Mesodermal cell (in vitro differentiated cells): ENCODE data around the gene PRDM1.
A peak's percentile ranks its signal among the peaks of the same experiment; 100 is the strongest.

ENCODE experiments used
- H3K27ac ChIP-seq: 2 replicates; pipeline ENCODE4 v1.7.0; 2013; ENCODE audit warnings: mild to moderate bottlenecking, low read depth, low read length, moderate library complexity; ENCODE audit not compliant: severe bottlenecking
- H3K36me3 ChIP-seq: 2 replicates; pipeline ENCODE4 v1.7.1; 2013; ENCODE audit warnings: mild to moderate bottlenecking, low read length, moderate library complexity; ENCODE audit not compliant: control insufficient read depth, insufficient read depth
- H3K4me1 ChIP-seq: one replicate; pipeline ENCODE4 v1.7.1; 2013; ENCODE audit warnings: mild to moderate bottlenecking, low read length; ENCODE audit not compliant: insufficient read depth, control insufficient read depth, poor library complexity, severe bottlenecking
- H3K4me3 ChIP-seq: 2 replicates; pipeline ENCODE4 v1.7.0; 2013; ENCODE audit warnings: low read length, control low read depth, mild to moderate bottlenecking; ENCODE audit not compliant: insufficient read depth, poor library complexity, severe bottlenecking; ENCODE audit errors: extremely low read depth
- H3K9me3 ChIP-seq: 2 replicates; pipeline ENCODE4 v1.7.1; 2013; ENCODE audit warnings: mild to moderate bottlenecking, low read length, moderate library complexity; ENCODE audit not compliant: control insufficient read depth
- WGBS, 2 experiments: methylation state at CpG; one replicate each; pipeline ENCODE4 v1.1.5; 2013; ENCODE audit warnings: missing lambda C conversion rate in 2 of 2; ENCODE audit not compliant: insufficient coverage in 2 of 2; 5-methylcytosine and 5-hydroxymethylcytosine counted together

PRDM1 gene

DNA sequence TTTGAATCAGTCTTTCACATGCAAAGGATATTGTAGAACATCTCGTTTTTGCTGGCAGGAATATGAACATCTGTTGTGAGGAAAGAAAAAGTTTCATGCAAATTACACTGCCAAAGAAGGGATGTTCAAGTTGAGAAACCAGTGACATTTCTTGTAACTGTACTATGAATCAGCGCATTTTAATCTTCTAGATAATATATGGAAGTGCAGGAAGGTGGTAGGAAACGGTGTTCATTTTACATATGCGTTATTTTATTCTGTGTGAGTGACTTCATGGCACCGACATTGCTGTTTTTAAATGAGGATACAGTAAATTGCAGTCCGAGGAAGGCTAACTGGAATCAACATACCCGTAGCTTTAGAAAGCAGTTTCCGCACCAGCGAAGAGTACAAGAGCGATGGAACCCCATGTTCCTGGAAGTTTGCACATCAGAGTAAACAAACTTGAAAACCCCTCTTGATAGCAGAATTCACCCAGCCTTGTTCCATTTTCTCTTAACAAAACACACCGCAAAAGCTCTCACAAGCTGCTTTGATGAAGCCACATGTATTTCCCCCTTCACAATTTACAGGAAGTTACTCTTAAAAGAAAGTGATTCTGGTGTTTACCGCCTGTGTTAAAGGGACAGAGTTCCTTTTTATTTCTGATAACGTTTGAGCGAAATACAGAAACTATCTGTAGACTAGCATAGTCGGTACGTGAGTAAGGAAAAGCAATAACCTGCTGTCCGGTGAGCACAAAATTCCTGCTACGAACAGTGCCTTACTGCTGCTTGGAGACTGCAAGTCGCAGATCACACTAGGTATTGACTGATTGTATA, 11.5 kb downstream of the PRDM1 start:
- WGBS, 2 experiments = 44 to 50% methylated on average over 16 to 18 of the region's 19 CpGs
- Histone ChIP-seq H3K4me1 (peaks cover 34% of the 10 kb centered on the region), H3K27ac (peak overlapping the region; percentile 85), H3K9me3 (no peaks in the 10 kb centered on the region), H3K4me3 (peak overlapping the region; percentile 1), H3K36me3 (peaks cover 55% of the 10 kb centered on the region)

DNA sequence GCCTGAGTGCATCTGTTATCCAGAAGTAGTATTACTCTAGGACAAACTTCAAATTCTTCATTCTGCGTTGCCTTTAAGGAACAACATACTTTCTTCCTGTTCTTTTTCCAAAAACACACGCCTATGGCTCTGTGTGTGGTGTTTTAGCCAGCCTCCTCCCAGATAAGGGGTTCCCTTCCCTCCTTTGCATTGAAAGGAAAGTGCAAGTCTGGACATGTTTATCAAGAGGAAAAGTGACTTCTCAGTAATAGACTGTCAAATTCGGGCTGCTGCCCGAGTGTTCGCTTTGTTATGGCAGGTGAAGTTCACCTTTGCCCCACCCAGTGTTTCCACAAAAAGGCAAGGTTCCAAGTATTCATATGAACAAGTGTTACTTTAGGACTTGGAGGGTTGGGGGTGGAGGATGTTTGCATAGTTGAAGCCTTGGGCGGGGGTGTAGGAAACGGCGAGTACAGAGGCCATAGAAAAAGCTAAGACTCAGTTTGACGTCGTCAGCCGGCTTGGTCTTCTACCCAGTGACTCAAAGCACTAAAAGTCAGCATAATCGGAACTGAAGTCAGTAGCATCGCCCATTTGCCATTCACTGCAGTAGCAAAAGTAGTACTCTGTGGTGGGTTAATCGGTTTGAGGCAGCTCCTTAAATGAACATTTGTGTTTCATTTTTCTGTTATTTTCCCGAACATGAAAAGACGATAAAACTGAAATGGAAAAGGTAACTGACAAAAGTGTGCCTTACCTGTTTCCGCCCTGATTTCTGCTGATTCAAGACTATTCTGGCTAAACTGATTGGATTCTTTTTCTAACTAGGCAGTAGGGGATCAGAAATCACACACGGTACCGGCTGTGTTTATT, 12.5 kb downstream of the PRDM1 start:
- peaks cover 51% of the 10 kb centered on the region for H3K36me3 ChIP-seq
- H3K4me1 ChIP-seq = peaks cover 41% of the 10 kb centered on the region
- peak overlapping the region; percentile 85 for H3K27ac ChIP-seq
- 42 to 46% methylated on average over 11 to 15 of the region's 19 CpGs for WGBS, 2 experiments
- peak overlapping the region; percentile 1 for H3K4me3 ChIP-seq
- no peaks in the 10 kb centered on the region for H3K9me3 ChIP-seq

DNA sequence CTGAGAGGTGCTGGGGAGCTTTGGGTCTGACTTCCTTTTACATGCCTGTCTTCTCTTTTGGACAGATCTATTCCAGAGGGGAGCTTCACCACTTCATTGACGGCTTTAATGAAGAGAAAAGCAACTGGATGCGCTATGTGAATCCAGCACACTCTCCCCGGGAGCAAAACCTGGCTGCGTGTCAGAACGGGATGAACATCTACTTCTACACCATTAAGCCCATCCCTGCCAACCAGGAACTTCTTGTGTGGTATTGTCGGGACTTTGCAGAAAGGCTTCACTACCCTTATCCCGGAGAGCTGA, 13.1 kb downstream of the PRDM1 start:
- Histone ChIP-seq H3K36me3 (peaks cover 52% of the 10 kb centered on the region), H3K4me3 (no peak overlapping the region), H3K27ac (no peak overlapping the region), H3K4me1 (peaks cover 45% of the 10 kb centered on the region), H3K9me3 (no peaks in the 10 kb centered on the region)
- 80 to 100% methylated on average over 1 to 3 of the region's 7 CpGs for WGBS, 2 experiments

DNA sequence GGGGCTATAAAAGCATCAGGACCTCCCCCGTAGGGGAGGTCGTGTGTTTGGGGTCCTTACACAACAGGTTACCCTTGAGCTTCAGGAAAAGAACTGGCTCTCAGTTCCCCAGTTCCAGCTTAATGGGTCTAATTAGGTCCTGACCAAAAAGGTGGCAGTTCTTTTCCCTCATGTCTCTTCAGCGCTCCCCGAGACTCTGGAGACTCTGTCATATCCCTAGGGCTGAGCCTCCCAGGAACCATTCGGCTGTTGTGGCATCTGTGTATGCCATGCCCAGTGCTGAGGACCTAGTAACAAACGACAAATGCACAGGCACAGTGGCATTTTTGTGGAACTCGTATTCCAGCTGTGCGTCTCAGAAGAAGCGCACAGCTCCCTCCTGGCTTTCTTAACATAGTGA, 14.6 kb downstream of the PRDM1 start:
- Histone ChIP-seq H3K27ac (no peak overlapping the region), H3K4me3 (no peak overlapping the region), H3K36me3 (peaks cover 52% of the 10 kb centered on the region), H3K9me3 (no peaks in the 10 kb centered on the region), H3K4me1 (peaks cover 45% of the 10 kb centered on the region)
- WGBS, 2 experiments = 94 to 97% methylated on average over 9 of the region's 9 CpGs

DNA sequence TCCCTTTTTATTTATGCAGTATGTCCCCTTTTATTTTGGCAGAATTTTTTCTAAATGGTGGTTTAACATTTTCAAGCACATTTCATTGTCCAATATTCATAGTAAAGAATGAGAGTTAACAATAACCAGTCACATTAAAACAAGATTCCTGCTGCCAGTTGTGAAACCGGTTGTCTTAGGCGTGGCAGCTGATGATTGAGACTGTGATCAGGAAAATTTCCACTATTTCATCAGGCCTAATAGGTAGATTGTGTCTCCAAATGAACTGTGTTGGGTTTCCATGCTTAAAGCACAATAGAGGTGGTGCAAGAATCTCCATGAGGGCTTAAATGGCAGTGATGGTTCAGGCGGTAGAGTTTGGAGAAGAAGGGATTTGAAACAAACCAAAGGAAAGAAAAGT, 15.3 kb downstream of the PRDM1 start:
- Histone ChIP-seq H3K27ac (no peak overlapping the region), H3K36me3 (peaks cover 53% of the 10 kb centered on the region), H3K4me3 (no peak overlapping the region), H3K4me1 (peaks cover 42% of the 10 kb centered on the region), H3K9me3 (no peaks in the 10 kb centered on the region)
- WGBS, 2 experiments = no CpG with 5 or more reads among the region's 3 CpGs

DNA sequence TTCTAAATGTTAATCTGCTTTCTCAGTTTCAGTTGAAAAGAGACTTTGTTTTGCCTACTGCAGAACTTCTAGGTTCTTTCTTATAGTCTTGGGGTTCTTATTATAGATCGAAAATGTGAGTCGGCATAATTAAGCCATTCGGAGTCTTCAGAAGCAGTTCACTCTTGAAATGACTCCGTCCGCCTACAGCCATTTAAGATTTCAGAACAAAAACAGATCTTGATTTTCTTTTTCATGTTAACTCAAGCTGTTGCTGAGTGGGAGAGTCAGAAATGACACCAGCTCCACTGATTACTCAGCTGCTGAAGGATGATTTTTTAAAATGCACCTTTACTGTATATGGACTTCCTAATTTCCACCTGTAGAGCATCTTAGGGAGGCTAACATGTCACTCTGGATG, 15.9 kb downstream of the PRDM1 start:
- peaks cover 37% of the 10 kb centered on the region for H3K4me1 ChIP-seq
- 60 to 88% methylated on average over 2 of the region's 5 CpGs for WGBS, 2 experiments
- H3K36me3 ChIP-seq = peaks cover 57% of the 10 kb centered on the region
- H3K4me3 ChIP-seq = no peak overlapping the region
- no peaks in the 10 kb centered on the region for H3K9me3 ChIP-seq
- no peak overlapping the region for H3K27ac ChIP-seq

DNA sequence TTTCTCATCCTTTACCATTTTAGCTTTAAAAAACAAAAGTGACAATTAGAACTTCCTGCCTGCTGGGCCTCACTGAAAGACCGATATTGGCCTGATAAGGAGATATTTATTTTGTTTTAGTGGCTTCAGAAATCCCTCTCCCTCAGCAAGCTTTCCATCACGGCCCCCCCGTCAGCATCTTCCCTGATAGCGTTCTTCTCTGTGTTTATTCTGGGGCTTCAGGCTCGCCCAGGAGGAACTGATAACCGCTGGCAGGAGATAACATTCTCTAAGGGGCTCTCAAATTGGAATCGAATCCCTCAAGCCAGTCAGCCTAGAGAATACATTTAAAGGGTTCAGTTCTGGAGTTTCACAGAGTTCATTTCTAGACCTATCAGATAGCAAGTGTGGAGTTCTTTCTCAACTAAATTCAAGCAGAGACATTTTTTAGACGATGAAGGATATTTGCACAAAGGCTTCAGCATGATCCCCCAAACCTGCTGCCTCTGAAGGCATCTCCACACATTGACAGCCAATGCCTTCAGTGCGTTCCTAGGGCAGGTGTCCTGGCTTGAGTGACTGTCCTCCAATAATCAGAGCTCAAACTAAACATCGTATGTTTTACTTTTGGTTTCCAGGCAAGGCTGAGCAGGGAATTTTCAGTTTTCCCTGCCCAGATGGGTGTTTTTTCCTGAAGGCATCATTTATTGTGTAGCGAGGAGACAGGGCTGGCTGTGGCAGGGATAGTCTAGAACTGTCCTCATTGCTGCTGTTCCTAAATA, 17.0 kb downstream of the PRDM1 start:
- Histone ChIP-seq H3K9me3 (no peaks in the 10 kb centered on the region), H3K4me3 (no peak overlapping the region), H3K36me3 (peaks cover 68% of the 10 kb centered on the region), H3K4me1 (peaks cover 25% of the 10 kb centered on the region), H3K27ac (no peak overlapping the region)
- 66 to 75% methylated on average over 7 to 10 of the region's 11 CpGs for WGBS, 2 experiments

DNA sequence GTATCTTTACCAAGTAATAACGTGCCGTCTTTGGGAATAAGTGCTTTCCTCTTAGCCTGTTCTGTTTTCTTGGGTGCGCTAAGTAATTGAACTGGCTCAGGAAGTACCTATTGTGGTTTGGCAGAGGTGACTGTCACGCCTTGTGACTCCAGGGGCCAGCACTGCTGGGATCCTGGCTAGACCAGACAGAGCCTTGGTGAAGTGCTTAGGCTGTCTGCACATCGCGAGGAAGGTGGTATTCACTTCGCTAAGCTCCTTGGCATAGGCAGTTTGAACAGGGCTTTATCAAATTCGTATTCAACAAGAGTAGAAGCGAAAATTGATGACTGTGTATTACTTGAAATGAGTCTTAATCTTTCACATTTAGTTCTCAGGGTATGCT, 17.6 kb downstream of the PRDM1 start:
- no peak overlapping the region for H3K27ac ChIP-seq
- no peaks in the 10 kb centered on the region for H3K9me3 ChIP-seq
- 92% methylated on average over 5 to 9 of the region's 9 CpGs for WGBS, 2 experiments
- H3K36me3 ChIP-seq = peaks cover 74% of the 10 kb centered on the region
- peaks cover 21% of the 10 kb centered on the region for H3K4me1 ChIP-seq
- no peak overlapping the region for H3K4me3 ChIP-seq

DNA sequence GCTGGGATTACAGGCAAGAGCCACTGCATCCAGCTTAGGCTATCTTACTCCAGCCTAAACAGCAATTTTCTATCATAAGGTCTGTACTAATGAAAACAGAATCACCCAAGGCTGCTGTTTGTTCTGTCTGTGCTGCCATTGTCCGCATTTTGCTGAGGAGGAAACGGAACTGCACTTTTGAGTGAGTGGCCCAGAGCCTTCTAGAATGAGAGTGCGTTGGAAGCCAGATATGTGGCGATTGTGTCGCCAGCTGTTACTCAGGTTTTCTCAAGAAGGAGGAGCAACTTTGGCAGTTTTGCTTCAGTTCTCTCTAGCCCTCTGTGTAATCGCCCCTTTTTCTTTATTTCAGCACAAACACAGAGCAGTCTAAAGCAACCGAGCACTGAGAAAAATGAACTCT, 18.3 kb downstream of the PRDM1 start:
- Histone ChIP-seq H3K9me3 (no peaks in the 10 kb centered on the region), H3K4me3 (no peak overlapping the region), H3K27ac (no peak overlapping the region), H3K4me1 (peaks cover 14% of the 10 kb centered on the region), H3K36me3 (peaks cover 72% of the 10 kb centered on the region)
- 91 to 98% methylated on average over 6 of the region's 7 CpGs for WGBS, 2 experiments

DNA sequence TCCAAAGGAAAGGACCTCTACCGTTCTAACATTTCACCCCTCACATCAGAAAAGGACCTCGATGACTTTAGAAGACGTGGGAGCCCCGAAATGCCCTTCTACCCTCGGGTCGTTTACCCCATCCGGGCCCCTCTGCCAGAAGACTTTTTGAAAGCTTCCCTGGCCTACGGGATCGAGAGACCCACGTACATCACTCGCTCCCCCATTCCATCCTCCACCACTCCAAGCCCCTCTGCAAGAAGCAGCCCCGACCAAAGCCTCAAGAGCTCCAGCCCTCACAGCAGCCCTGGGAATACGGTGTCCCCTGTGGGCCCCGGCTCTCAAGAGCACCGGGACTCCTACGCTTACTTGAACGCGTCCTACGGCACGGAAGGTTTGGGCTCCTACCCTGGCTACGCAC, 18.8 kb downstream of the PRDM1 start:
- peaks cover 72% of the 10 kb centered on the region for H3K36me3 ChIP-seq

More for the DNA sequence above, 18.8 kb downstream of the PRDM1 start:
- WGBS, 2 experiments = 94 to 95% methylated on average over 16 to 20 of the region's 21 CpGs
- H3K4me1 ChIP-seq = peaks cover 14% of the 10 kb centered on the region
- no peak overlapping the region for H3K27ac ChIP-seq
- H3K4me3 ChIP-seq = no peak overlapping the region
- H3K9me3 ChIP-seq = no peaks in the 10 kb centered on the region
